ENCODE measurements around the gene HOXD1.

DNA sequence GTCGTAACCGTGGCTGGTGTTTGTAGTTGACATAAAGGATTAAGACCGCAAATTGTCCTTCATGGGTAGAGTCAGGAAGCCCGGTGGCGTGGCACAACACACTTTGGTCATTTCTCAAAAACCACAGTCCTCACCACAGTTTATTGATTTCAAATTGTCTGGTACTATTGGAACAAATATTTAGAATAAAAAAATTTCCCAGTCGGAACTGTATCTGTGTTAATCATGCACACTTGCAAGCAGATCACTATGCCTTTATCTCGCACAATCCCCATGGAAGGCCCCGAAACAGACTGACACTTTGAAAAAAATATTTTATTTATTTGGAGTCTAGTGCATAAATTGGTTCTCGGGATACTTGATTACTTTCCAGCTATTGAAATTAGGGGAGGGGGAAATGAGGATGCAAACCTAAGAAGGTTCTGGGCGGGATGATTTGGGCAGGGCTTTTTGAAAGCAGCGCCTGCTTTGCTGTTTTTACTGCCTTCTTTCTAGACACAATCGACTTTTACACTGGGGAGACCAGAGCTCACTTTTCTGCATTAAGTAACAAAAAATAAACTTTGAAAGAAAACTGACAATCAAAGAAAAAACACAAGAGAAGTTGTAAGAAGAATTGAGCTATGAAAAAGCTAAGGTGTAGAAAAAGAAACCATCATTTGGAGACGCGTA lies 15.4 kb upstream of the HOXD1 start:
- TF ChIP-seq, protein P1, sequence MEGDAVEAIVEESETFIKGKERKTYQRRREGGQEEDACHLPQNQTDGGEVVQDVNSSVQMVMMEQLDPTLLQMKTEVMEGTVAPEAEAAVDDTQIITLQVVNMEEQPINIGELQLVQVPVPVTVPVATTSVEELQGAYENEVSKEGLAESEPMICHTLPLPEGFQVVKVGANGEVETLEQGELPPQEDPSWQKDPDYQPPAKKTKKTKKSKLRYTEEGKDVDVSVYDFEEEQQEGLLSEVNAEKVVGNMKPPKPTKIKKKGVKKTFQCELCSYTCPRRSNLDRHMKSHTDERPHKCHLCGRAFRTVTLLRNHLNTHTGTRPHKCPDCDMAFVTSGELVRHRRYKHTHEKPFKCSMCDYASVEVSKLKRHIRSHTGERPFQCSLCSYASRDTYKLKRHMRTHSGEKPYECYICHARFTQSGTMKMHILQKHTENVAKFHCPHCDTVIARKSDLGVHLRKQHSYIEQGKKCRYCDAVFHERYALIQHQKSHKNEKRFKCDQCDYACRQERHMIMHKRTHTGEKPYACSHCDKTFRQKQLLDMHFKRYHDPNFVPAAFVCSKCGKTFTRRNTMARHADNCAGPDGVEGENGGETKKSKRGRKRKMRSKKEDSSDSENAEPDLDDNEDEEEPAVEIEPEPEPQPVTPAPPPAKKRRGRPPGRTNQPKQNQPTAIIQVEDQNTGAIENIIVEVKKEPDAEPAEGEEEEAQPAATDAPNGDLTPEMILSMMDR (IDR thresholded peaks at IDR 0.05 in 8 of 11, conservative IDR thresholded peaks at IDR 0.05 in 3 of 11) = no peak
- TF ChIP-seq POLR2AphosphoS5 (IDR thresholded peaks at IDR 0.05) (no peak), POLR2A (IDR thresholded peaks at IDR 0.05) (no peak)
